Measurements from ENCODE around the gene KCNJ14.

DNA sequence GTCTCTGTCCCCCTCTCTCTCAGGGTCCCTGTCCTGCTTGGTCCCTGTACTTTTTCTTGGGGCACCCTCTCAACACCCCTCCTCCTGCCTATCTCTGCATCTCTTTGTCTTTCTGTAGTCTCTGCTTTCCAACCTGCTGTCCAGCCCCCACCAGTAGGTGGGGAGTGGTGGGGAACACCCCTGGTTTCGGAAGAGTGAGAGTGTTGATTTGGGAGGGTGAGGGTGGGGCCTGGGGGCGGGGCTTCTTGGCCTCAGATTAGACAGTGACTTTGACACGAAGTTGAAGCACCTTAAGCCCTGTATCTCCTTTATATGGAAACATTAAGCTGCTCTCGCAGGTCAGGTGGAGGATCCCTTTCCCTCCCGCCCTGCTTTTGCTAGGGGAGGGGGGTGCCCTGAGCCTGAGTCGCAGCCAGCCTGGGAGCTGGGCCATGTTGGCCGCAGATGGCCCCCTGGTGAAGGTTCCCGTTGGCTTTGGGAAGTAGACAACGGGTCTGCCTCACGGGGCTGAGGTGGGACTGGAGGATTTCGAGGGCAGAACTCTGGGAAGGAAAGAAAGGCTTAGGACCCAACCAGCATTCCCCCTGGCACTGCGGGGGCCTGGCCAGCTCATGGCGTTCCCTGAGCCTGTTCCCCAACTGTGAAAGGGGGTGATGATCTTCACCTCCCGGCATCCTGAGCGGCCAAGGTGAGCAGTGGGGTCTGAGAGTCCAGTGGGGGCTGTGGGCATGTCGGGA, at the start of gene KCNJ14:
- TF ChIP-seq POLR2A (IDR thresholded peaks at IDR 0.05) = no peak
- TF ChIP-seq, protein P1, sequence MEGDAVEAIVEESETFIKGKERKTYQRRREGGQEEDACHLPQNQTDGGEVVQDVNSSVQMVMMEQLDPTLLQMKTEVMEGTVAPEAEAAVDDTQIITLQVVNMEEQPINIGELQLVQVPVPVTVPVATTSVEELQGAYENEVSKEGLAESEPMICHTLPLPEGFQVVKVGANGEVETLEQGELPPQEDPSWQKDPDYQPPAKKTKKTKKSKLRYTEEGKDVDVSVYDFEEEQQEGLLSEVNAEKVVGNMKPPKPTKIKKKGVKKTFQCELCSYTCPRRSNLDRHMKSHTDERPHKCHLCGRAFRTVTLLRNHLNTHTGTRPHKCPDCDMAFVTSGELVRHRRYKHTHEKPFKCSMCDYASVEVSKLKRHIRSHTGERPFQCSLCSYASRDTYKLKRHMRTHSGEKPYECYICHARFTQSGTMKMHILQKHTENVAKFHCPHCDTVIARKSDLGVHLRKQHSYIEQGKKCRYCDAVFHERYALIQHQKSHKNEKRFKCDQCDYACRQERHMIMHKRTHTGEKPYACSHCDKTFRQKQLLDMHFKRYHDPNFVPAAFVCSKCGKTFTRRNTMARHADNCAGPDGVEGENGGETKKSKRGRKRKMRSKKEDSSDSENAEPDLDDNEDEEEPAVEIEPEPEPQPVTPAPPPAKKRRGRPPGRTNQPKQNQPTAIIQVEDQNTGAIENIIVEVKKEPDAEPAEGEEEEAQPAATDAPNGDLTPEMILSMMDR (IDR thresholded peaks at IDR 0.05) = no peak

Measured in Peyer's patch (tissue), 4 donors.